Thyroid gland (tissue), 4 donors: ENCODE results near the gene TOMT.

Source experiments
- CTCF ChIP-seq, 6 experiments: fragments of 200-600 bp in 3 of 6; fragments of 450-650 bp in 3 of 6; sonication (generic) in 3 of 6; IDR thresholded peaks; one replicate each; pipeline ENCODE4 v1.5.1; 2016 to 2019; ENCODE audit warnings: antibody characterized with exemption in 6 of 6, mild to moderate bottlenecking in 2 of 6, inconsistent platforms in 1 of 6, moderate library complexity in 1 of 6
- POLR2A ChIP-seq, 2 donors: fragments of 450-650 bp; IDR thresholded peaks; one replicate each; pipeline ENCODE4 v1.6.1; 2017; ENCODE audit warnings: antibody characterized with exemption in 2 of 2, mild to moderate bottlenecking in 2 of 2, moderate library complexity in 1 of 2

- TF ChIP-seq POLR2A (IDR thresholded peaks at IDR 0.05) (no peak), CTCF (IDR thresholded peaks at IDR 0.05) (no peak)
These were observed 30.6 kb upstream of the TOMT start for GRCh38 chr11:72075109-72075508.
